HG02623 (cell line): ENCODE data around the gene FAM124A.

Source experiments
- ATAC-seq: cut with Tn5 transposase; IDR thresholded peaks from one replicate; pipeline ENCODE4 v1.9.1; 2021; ENCODE audit warnings: moderate library complexity; ENCODE audit not compliant: unreplicated experiment

Gene FAM124A

GRCh38 chr13:51220706-51221105 lies 1.5 kb upstream of the FAM124A start:
- ATAC-seq = no peak

GRCh38 chr13:51221108-51221507 lies 1.1 kb upstream of the FAM124A start:
- no peak for ATAC-seq

- no peak for ATAC-seq
Observed at GRCh38 chr13:51221674-51222036, 543 bp upstream of the FAM124A start.

- no peak for ATAC-seq
Observed at GRCh38 chr13:51222686-51223559, 725 bp downstream of the FAM124A start.

- no peak for ATAC-seq
Observed at GRCh38 chr13:51223560-51224270, 1.5 kb downstream of the FAM124A start.

GRCh38 chr13:51225029-51225428 lies 2.8 kb downstream of the FAM124A start:
- ATAC-seq = no peak

- no peak for ATAC-seq
Observed at GRCh38 chr13:51227404-51227803, 5.2 kb downstream of the FAM124A start.

- no peak for ATAC-seq
Observed at GRCh38 chr13:51229101-51229719, 7.0 kb downstream of the FAM124A start.

- ATAC-seq = no peak
Observed at GRCh38 chr13:51229731-51230130, 7.5 kb downstream of the FAM124A start.

- ATAC-seq = no peak
Observed at GRCh38 chr13:51230477-51231105, 8.4 kb downstream of the FAM124A start.

- no peak for ATAC-seq
Observed at GRCh38 chr13:51231456-51231855, 9.3 kb downstream of the FAM124A start.

GRCh38 chr13:51232328-51232727 lies 10.1 kb downstream of the FAM124A start:
- no peak for ATAC-seq

GRCh38 chr13:51233117-51233826 lies 11.1 kb downstream of the FAM124A start:
- no peak for ATAC-seq

GRCh38 chr13:51234676-51235075 lies 12.5 kb downstream of the FAM124A start:
- ATAC-seq = no peak

GRCh38 chr13:51235186-51235585 lies 13.0 kb downstream of the FAM124A start:
- no peak for ATAC-seq

- ATAC-seq = no peak
Observed at GRCh38 chr13:51235756-51236490, 13.7 kb downstream of the FAM124A start.

- no peak for ATAC-seq
Observed at GRCh38 chr13:51236491-51236792, 14.2 kb downstream of the FAM124A start.

- no peak for ATAC-seq
Observed at GRCh38 chr13:51237386-51237785, 15.2 kb downstream of the FAM124A start.

- ATAC-seq = no peak
Observed at GRCh38 chr13:51237887-51238286, 15.7 kb downstream of the FAM124A start.

GRCh38 chr13:51240178-51240577 lies 18.0 kb downstream of the FAM124A start:
- ATAC-seq = no peak
